ENCODE results near the gene RERE.
"Not testable (repeated sequence)": the region's sequence is repeated elsewhere in the genome, so short reads cannot be mapped to it uniquely, and the experiment has no call there.

Gene RERE

GRCh38 chr1:8509579-8509978, 307.9 kb downstream of the RERE start:
- peaks cover 39% of the 10 kb centered on the region for H3K4me1 ChIP-seq
- H3K27ac ChIP-seq = 0 out of 2 replicates have a peak overlapping the region, but pooled peaks have one; percentile 27
- H3K4me2 ChIP-seq = peak overlapping the region; percentile 77
- no peak for TF ChIP-seq Cebpa-rat (IDR thresholded peaks at IDR 0.05)
- no peak overlapping the region for H3K4me3 ChIP-seq
- H3K27me3 ChIP-seq = no peaks in the 10 kb centered on the region
- H3K9ac ChIP-seq = no peak overlapping the region
- H4K20me1 ChIP-seq = peaks cover 52% of the 10 kb centered on the region
- H3K36me3 ChIP-seq = peaks cover 72% of the 10 kb centered on the region
- H3K9me3 ChIP-seq = no peaks in the 10 kb centered on the region

GRCh38 chr1:8506995-8507615, 310.3 kb downstream of the RERE start:
- H3K4me2 ChIP-seq = no peak overlapping the region
- H3K4me1 ChIP-seq = peaks cover 30% of the 10 kb centered on the region
- H3K36me3 ChIP-seq = peaks cover 66% of the 10 kb centered on the region
- H3K27ac ChIP-seq = no peak overlapping the region
- H4K20me1 ChIP-seq = peaks cover 39% of the 10 kb centered on the region
- no peak for TF ChIP-seq Cebpa-rat (IDR thresholded peaks at IDR 0.05)
- H3K9ac ChIP-seq = no peak overlapping the region
- no peaks in the 10 kb centered on the region for H3K27me3 ChIP-seq
- H3K9me3 ChIP-seq = peaks cover 4% of the 10 kb centered on the region
- H3K4me3 ChIP-seq = no peak overlapping the region

GRCh38 chr1:8506456-8506855, 311.0 kb downstream of the RERE start:
- no peak overlapping the region for H3K4me2 ChIP-seq
- H3K27ac ChIP-seq = no peak overlapping the region
- TF ChIP-seq Cebpa-rat (IDR thresholded peaks at IDR 0.05) = no peak
- H3K4me3 ChIP-seq = no peak overlapping the region
- H3K36me3 ChIP-seq = peaks cover 66% of the 10 kb centered on the region
- H3K9me3 ChIP-seq = peaks cover 4% of the 10 kb centered on the region
- no peak overlapping the region for H3K9ac ChIP-seq
- peaks cover 24% of the 10 kb centered on the region for H3K4me1 ChIP-seq
- H4K20me1 ChIP-seq = peaks cover 36% of the 10 kb centered on the region
- no peaks in the 10 kb centered on the region for H3K27me3 ChIP-seq

DNA sequence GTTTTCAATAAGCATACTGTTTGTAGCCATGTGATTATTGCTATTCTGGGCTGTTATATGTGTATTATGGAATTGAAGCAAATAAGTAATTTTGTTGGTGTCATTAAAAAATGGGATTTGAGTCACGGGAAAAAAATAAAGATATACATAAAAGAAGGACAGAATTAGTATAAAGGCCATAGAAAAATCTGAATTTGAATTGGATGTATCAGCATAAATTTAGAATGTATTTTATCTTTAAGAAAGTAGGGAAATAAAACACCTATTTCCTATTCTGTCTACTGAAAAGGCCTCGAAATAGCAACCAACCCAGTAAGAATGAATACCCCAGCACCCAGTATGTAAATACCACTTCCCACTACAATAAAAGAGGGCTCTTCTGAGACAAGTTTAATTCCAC, 313.6 kb downstream of the RERE start:
- no peak for TF ChIP-seq Cebpa-rat (IDR thresholded peaks at IDR 0.05)
- no peaks in the 10 kb centered on the region for H3K27me3 ChIP-seq
- H3K9me3 ChIP-seq = peaks cover 13% of the 10 kb centered on the region
- H4K20me1 ChIP-seq = peaks cover 24% of the 10 kb centered on the region; the same call in 1 of the 2 replicates
- H3K9ac ChIP-seq = no peak overlapping the region
- H3K4me3 ChIP-seq = no peak overlapping the region
- H3K36me3 ChIP-seq = peaks cover 71% of the 10 kb centered on the region
- no peak overlapping the region for H3K27ac ChIP-seq
- H3K4me2 ChIP-seq = no peak overlapping the region
- H3K4me1 ChIP-seq = no peaks in the 10 kb centered on the region

DNA sequence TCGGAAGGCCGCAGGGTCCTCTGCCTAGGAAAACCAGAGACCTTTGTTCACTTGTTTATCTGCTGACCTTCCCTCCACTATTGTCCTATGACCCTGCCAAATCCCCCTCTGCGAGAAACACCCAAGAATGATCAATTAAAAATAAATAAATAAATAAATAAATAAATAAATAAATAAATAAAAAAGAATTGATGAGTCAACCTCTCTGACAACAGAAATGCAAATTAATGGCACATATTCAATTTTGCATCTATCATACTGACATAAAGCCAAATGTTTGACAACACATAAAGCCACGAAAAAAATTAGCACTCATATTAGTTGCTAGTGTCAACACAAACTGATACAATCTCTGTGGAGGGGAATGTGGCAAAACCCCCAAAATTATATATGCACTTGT, 314.5 kb downstream of the RERE start:
- not testable (repeated sequence) for H3K4me3 ChIP-seq

GRCh38 chr1:8497210-8497819, 320.1 kb downstream of the RERE start:
- peaks cover 76% of the 10 kb centered on the region for H3K36me3 ChIP-seq
- H3K27ac ChIP-seq = no peak overlapping the region
- peak overlapping the region; percentile 38 for H3K4me2 ChIP-seq

More for the DNA sequence above, 314.5 kb downstream of the RERE start:
- peaks cover 13% of the 10 kb centered on the region for H3K9me3 ChIP-seq
- H3K4me2 ChIP-seq, H3K9ac ChIP-seq, H3K27ac ChIP-seq, H3K4me1 ChIP-seq, H3K27me3 ChIP-seq: not testable (repeated sequence)
- peaks cover 27% of the 10 kb centered on the region for H4K20me1 ChIP-seq
- H3K36me3 ChIP-seq = peaks cover 69% of the 10 kb centered on the region

DNA sequence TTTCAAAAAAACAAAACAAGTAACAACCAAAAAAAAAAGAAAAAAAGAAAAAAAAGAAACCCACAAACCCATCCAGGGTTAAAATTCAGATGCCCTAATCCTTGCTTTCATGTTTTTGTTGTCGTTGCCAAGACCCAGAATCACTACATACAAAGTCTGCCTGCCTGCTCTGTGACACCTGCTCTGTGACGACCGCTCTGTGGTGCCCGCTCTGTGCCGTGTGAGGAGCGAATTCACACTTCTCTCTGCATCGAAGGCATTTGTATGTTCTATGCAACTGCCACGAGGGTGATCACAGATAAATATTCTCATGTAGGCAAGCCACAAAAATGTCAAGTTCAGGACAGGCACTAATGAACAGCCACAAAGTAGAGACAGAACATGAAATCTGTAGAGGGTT, 321.0 kb downstream of the RERE start:
- Histone ChIP-seq H4K20me1 (peaks cover 49% of the 10 kb centered on the region), H3K9ac (no peak overlapping the region)

More at GRCh38 chr1:8497210-8497819, 320.1 kb downstream of the RERE start:
- Histone ChIP-seq H3K9me3 (peaks cover 9% of the 10 kb centered on the region; the same call in 1 of the 2 replicates), H3K4me3 (no peak overlapping the region), H4K20me1 (peaks cover 44% of the 10 kb centered on the region), H3K27me3 (no peaks in the 10 kb centered on the region), H3K9ac (no peak overlapping the region), H3K4me1 (peaks cover 28% of the 10 kb centered on the region)
- no peak for TF ChIP-seq Cebpa-rat (IDR thresholded peaks at IDR 0.05)

GRCh38 chr1:8495928-8496401, 321.5 kb downstream of the RERE start:
- no peaks in the 10 kb centered on the region for H3K27me3 ChIP-seq
- H3K36me3 ChIP-seq = peaks cover 83% of the 10 kb centered on the region
- peaks cover 5% of the 10 kb centered on the region; the same call in 1 of the 2 replicates for H3K9me3 ChIP-seq
- H3K4me3 ChIP-seq = no peak overlapping the region
- H3K27ac ChIP-seq = no peak overlapping the region
- H3K4me1 ChIP-seq = peaks cover 28% of the 10 kb centered on the region
- no peak overlapping the region for H3K4me2 ChIP-seq
- H4K20me1 ChIP-seq = peaks cover 54% of the 10 kb centered on the region
- H3K9ac ChIP-seq = no peak overlapping the region
- no peak for TF ChIP-seq Cebpa-rat (IDR thresholded peaks at IDR 0.05)

More for the DNA sequence above, 321.0 kb downstream of the RERE start:
- Histone ChIP-seq H3K27me3 (no peaks in the 10 kb centered on the region), H3K4me1 (peaks cover 28% of the 10 kb centered on the region), H3K9me3 (peaks cover 9% of the 10 kb centered on the region; the same call in 1 of the 2 replicates), H3K4me2 (no peak overlapping the region), H3K27ac (no peak overlapping the region), H3K4me3 (no peak overlapping the region), H3K36me3 (peaks cover 78% of the 10 kb centered on the region)
- TF ChIP-seq Cebpa-rat (IDR thresholded peaks at IDR 0.05) = no peak

GRCh38 chr1:8494681-8495080, 322.8 kb downstream of the RERE start:
- Histone ChIP-seq H3K27ac (no peak overlapping the region), H3K4me2 (no peak overlapping the region), H3K9ac (no peak overlapping the region), H3K9me3 (peaks cover 1% of the 10 kb centered on the region; the same call in 1 of the 2 replicates), H3K36me3 (peaks cover 88% of the 10 kb centered on the region), H3K27me3 (no peaks in the 10 kb centered on the region), H4K20me1 (peaks cover 52% of the 10 kb centered on the region), H3K4me1 (peaks cover 28% of the 10 kb centered on the region), H3K4me3 (no peak overlapping the region)
- TF ChIP-seq Cebpa-rat (IDR thresholded peaks at IDR 0.05) = no peak

DNA sequence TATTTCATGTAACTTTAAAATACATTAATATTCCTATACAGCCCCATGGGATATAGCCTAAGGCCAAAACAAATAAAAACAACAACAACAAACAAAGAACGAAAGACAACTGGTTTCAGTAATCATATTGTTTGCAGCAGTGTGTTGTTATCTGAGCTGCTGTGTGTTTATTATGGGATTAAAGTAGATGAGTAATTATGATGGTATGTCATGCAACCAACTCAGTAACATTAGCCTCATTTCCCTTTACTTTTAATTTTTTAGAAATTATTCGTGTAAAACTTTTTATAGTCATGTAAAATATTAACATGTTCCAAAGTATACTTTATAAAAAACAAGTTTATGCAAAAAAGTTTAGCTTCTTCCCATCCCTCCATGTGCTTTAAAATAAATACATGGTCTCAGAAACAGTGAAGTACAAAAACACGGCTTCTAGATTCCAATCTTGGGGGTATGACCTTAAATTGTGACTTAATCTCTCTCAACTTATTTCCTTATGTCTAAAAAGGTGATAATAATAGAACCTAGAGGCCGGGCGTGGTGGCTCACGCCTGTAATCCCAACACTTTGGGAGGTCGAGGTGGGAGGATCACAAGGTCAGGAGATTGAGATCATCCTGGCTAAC, 323.4 kb downstream of the RERE start:
- Histone ChIP-seq H3K9me3 (no peaks in the 10 kb centered on the region), H3K4me1 (peaks cover 28% of the 10 kb centered on the region), H3K36me3 (peaks cover 85% of the 10 kb centered on the region), H4K20me1 (peaks cover 45% of the 10 kb centered on the region), H3K4me2 (no peak overlapping the region), H3K4me3 (no peak overlapping the region), H3K27ac (no peak overlapping the region), H3K27me3 (no peaks in the 10 kb centered on the region), H3K9ac (no peak overlapping the region)
- no peak for TF ChIP-seq Cebpa-rat (IDR thresholded peaks at IDR 0.05)
